Liver (tissue), 9 donors: ENCODE measurements around the gene PTRHD1. TPM values are rescaled to one million over a fixed set of nuclear protein-coding genes. Genes with fewer than 3 reads are reported as not detected.

Source experiments
- DNase-seq: peaks from one replicate; pipeline ENCODE4 v3.0.0-alpha.2; 2017; ENCODE audit warnings: low spot score
- H3K27ac ChIP-seq, 2 donors: one replicate each; pipeline ENCODE4 v1.7.0; 2013; ENCODE audit warnings: inconsistent platforms in 2 of 2, low read length in 2 of 2, control low read depth in 1 of 2, low read depth in 1 of 2, mild to moderate bottlenecking in 1 of 2
- H3K27me3 ChIP-seq, 4 donors: one replicate each; pipeline versions ENCODE4 v1.6.1 to v1.7.0; 2013; ENCODE audit warnings: low read length in 3 of 4, inconsistent platforms in 1 of 4, mild to moderate bottlenecking in 1 of 4, moderate library complexity in 1 of 4; ENCODE audit not compliant: control insufficient read depth in 4 of 4, insufficient read depth in 4 of 4
- H3K36me3 ChIP-seq, 4 donors: one replicate each; pipeline versions ENCODE4 v1.6.1 to v1.7.0; 2013; ENCODE audit warnings: low read length in 3 of 4, mild to moderate bottlenecking in 3 of 4, low read depth in 1 of 4, moderate library complexity in 1 of 4; ENCODE audit not compliant: control insufficient read depth in 4 of 4, insufficient read depth in 3 of 4
- H3K4me1 ChIP-seq, 4 donors: one replicate each; pipeline versions ENCODE4 v1.6.1 to v1.7.0; 2013; ENCODE audit warnings: low read length in 3 of 4, mild to moderate bottlenecking in 3 of 4, moderate library complexity in 1 of 4; ENCODE audit not compliant: control insufficient read depth in 4 of 4, insufficient read depth in 4 of 4
- H3K4me3 ChIP-seq, 3 donors: one replicate each; pipeline versions ENCODE4 v1.6.1 to v1.7.0; 2013; ENCODE audit warnings: low read length in 3 of 3, control low read depth in 1 of 3, low read depth in 1 of 3, mild to moderate bottlenecking in 1 of 3
- H3K9ac ChIP-seq, 2 donors: one replicate each; pipeline ENCODE4 v1.7.0; 2013; ENCODE audit warnings: low read length in 2 of 2, mild to moderate bottlenecking in 2 of 2, moderate library complexity in 2 of 2, control low read depth in 1 of 2, low read depth in 1 of 2
- H3K9me3 ChIP-seq, 4 donors: one replicate each; pipeline versions ENCODE4 v1.6.1 to v1.7.0; 2013; ENCODE audit warnings: low read length in 3 of 4; ENCODE audit not compliant: control insufficient read depth in 4 of 4
- CTCF ChIP-seq: fragments of 150-350 bp; IDR thresholded peaks from 2 replicates; pipeline ENCODE4 v1.5.1; 2017; ENCODE audit warnings: improper control_type of control experiment, low read depth, low read length; ENCODE audit not compliant: missing input control
- EGR1 ChIP-seq, 2 donors: IDR thresholded peaks; 2 replicates each; pipeline ENCODE4 v1.6.1; 2016 to 2018; ENCODE audit warnings: antibody characterized with exemption in 2 of 2, low read depth in 2 of 2
- FOXA1 ChIP-seq: IDR thresholded peaks from 2 replicates; pipeline ENCODE4 v1.6.1; 2016; ENCODE audit warnings: antibody characterized with exemption
- FOXA2 ChIP-seq: IDR thresholded peaks from 2 replicates; pipeline ENCODE4 v1.6.1; 2016; ENCODE audit warnings: antibody characterized with exemption
- GABPA ChIP-seq, 2 donors: IDR thresholded peaks in 1 of 2; conservative IDR thresholded peaks in 1 of 2; 2 replicates each; pipeline ENCODE4 v1.6.1; 2016; ENCODE audit warnings: antibody characterized with exemption in 2 of 2, mild to moderate bottlenecking in 1 of 2, moderate library complexity in 1 of 2
- HNF4A ChIP-seq, 2 donors: conservative IDR thresholded peaks; 2 replicates each; pipeline ENCODE4 v1.6.1; 2016; ENCODE audit warnings: antibody characterized with exemption in 2 of 2, mild to moderate bottlenecking in 2 of 2
- HNF4G ChIP-seq: IDR thresholded peaks from 2 replicates; pipeline ENCODE4 v1.6.1; 2016; ENCODE audit warnings: antibody characterized with exemption
- NR2F2 ChIP-seq: IDR thresholded peaks from 2 replicates; pipeline ENCODE4 v1.6.1; 2016; ENCODE audit warnings: antibody characterized with exemption
- RAD21 ChIP-seq, 2 donors: IDR thresholded peaks; 2 replicates each; pipeline ENCODE4 v1.6.1; 2016; ENCODE audit warnings: antibody characterized with exemption in 2 of 2, mild to moderate bottlenecking in 2 of 2
- REST ChIP-seq: IDR thresholded peaks from 2 replicates; pipeline ENCODE4 v1.6.1; 2016; ENCODE audit warnings: antibody characterized with exemption, mild to moderate bottlenecking
- RXRA ChIP-seq, 2 donors: IDR thresholded peaks; 2 replicates each; pipeline ENCODE4 v1.6.1; 2017 to 2018; ENCODE audit warnings: antibody characterized with exemption in 2 of 2, mild to moderate bottlenecking in 1 of 2
- SP1 ChIP-seq: IDR thresholded peaks from 2 replicates; pipeline ENCODE4 v1.6.1; 2018; ENCODE audit warnings: antibody characterized with exemption, mild to moderate bottlenecking
- TAF1 ChIP-seq: conservative IDR thresholded peaks from 2 replicates; pipeline ENCODE4 v1.6.1; 2016; ENCODE audit warnings: antibody characterized with exemption, mild to moderate bottlenecking
- YY1 ChIP-seq: IDR thresholded peaks from 2 replicates; pipeline ENCODE4 v1.6.1; 2016; ENCODE audit warnings: antibody characterized with exemption, mild to moderate bottlenecking
- WGBS: extraction: QIAGEN DNeasy Blood & Tissue Kit; methylation state at CpG from one replicate; pipeline ENCODE4 v1.1.7; 2013; 5-methylcytosine and 5-hydroxymethylcytosine counted together
- polyA plus RNA-seq, 2 donors: library from polyadenylated mRNA; stranded (reverse) in 1 of 2; unstranded in 1 of 2; fragments of 200-250 nt in 1 of 2; fragments of >200 nt in 1 of 2; fragmentation: Nextera tagmentation in 1 of 2; extraction: Ambion mirVana in 1 of 2; gene quantifications; one replicate each; pipeline versions ENCODE4 v1.2.1 to v1.2.3, GENCODE V29; 2013 to 2015
- total RNA-seq, 2 donors: library from RNA; depleted of rRNA; stranded (reverse); fragments of >200 nt; gene quantifications; one replicate each; pipeline ENCODE4 v1.2.3, GENCODE V29; 2014
- TF ChIP-seq, protein P1 (sequence below): IDR thresholded peaks from 2 replicates; pipeline ENCODE4 v1.6.1; 2016; ENCODE audit warnings: antibody characterized with exemption
- TF ChIP-seq, protein P2 (sequence below): IDR thresholded peaks from 2 replicates; pipeline ENCODE4 v1.6.1; 2016; ENCODE audit warnings: antibody characterized with exemption
- donor health status: healthy.
- donor health status: healthy.
- donor health status: healthy.
- donor health status: healthy.
- donor health status: healthy.

Gene PTRHD1
- total and polyA plus RNA-seq, 4 donors, result 9.9 to 50.9 (median 20.7) TPM

- 94% methylated on average over 21 of the region's 21 CpGs for WGBS
- Histone ChIP-seq H3K9me3 (no peaks in the 10 kb centered on the region), H3K4me3 (no peak overlapping the region), H3K9ac (no peak overlapping the region), H3K27ac (no peak overlapping the region), H3K36me3 (peaks cover 0 to 14% (median 2%) of the 10 kb centered on the region in 4 donors), H3K27me3 (no peaks in the 10 kb centered on the region), H3K4me1 (no peaks in the 10 kb centered on the region)
- TF ChIP-seq RAD21 (IDR thresholded peaks at IDR 0.05) (no peak), TAF1 (no peak), EGR1 (IDR thresholded peaks at IDR 0.05; ENCODE audit: low read depth in 2 of 2) (no peak), HNF4G (no peak), FOXA1 (no peak), GABPA (IDR thresholded peaks at IDR 0.05 in 1 of 2, conservative IDR thresholded peaks at IDR 0.05 in 1 of 2) (no peak), REST (no peak), FOXA2 (no peak), YY1 (no peak), CTCF (no peak)
- TF ChIP-seq, protein P1, sequence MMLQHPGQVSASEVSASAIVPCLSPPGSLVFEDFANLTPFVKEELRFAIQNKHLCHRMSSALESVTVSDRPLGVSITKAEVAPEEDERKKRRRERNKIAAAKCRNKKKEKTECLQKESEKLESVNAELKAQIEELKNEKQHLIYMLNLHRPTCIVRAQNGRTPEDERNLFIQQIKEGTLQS, result no peak
- TF ChIP-seq, protein P2, sequence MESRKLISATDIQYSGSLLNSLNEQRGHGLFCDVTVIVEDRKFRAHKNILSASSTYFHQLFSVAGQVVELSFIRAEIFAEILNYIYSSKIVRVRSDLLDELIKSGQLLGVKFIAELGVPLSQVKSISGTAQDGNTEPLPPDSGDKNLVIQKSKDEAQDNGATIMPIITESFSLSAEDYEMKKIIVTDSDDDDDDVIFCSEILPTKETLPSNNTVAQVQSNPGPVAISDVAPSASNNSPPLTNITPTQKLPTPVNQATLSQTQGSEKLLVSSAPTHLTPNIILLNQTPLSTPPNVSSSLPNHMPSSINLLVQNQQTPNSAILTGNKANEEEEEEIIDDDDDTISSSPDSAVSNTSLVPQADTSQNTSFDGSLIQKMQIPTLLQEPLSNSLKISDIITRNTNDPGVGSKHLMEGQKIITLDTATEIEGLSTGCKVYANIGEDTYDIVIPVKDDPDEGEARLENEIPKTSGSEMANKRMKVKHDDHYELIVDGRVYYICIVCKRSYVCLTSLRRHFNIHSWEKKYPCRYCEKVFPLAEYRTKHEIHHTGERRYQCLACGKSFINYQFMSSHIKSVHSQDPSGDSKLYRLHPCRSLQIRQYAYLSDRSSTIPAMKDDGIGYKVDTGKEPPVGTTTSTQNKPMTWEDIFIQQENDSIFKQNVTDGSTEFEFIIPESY, result no peak
- no peak for DNase-seq
These were observed 26.4 kb upstream of the PTRHD1 start for GRCh38 chr2:24819442-24820174.

DNA sequence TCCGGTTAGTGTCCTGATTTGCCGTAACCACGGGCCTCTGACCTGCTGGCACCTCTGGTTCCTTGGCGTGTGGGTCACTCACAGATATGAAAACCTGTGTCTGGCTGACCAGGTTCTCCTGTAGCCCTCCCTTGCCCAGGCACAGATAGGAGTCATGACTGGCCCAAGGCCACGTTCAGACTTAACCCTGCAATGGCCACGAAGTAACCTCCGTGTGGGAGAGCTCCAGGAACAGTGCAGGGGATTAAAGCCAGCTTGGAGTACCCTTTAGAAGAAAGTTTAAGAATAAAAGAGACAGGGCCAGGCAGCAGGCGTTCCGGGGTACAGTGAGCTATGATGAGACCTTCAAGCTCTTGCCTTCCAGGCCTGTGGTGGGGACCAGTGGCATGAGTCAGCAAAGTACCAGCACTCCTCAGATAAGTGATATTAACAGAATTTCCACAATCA lies 25.6 kb upstream of the PTRHD1 start:
- 72% methylated on average over 9 of the region's 9 CpGs for WGBS
- Histone ChIP-seq H3K27me3 (no peaks in the 10 kb centered on the region), H3K27ac (no peak overlapping the region), H3K36me3 (peaks cover 0 to 14% (median 2%) of the 10 kb centered on the region in 4 donors), H3K9me3 (no peaks in the 10 kb centered on the region), H3K4me3 (no peak overlapping the region), H3K9ac (no peak overlapping the region), H3K4me1 (no peaks in the 10 kb centered on the region)
- TF ChIP-seq RXRA (IDR thresholded peaks at IDR 0.05), result no peak
- no peak for TF ChIP-seq GABPA (IDR thresholded peaks at IDR 0.05 in 1 of 2, conservative IDR thresholded peaks at IDR 0.05 in 1 of 2)
- no peak for TF ChIP-seq FOXA2
- no peak for TF ChIP-seq REST
- TF ChIP-seq NR2F2, result no peak
- no peak for TF ChIP-seq SP1
- no peak for TF ChIP-seq HNF4G
- TF ChIP-seq HNF4A (conservative IDR thresholded peaks at IDR 0.05), result no peak
- TF ChIP-seq EGR1 (IDR thresholded peaks at IDR 0.05; ENCODE audit: low read depth in 2 of 2), result no peak
- DNase-seq, result no peak
